Measurements from ENCODE around the gene ABLIM2.

ABLIM2 gene

DNA sequence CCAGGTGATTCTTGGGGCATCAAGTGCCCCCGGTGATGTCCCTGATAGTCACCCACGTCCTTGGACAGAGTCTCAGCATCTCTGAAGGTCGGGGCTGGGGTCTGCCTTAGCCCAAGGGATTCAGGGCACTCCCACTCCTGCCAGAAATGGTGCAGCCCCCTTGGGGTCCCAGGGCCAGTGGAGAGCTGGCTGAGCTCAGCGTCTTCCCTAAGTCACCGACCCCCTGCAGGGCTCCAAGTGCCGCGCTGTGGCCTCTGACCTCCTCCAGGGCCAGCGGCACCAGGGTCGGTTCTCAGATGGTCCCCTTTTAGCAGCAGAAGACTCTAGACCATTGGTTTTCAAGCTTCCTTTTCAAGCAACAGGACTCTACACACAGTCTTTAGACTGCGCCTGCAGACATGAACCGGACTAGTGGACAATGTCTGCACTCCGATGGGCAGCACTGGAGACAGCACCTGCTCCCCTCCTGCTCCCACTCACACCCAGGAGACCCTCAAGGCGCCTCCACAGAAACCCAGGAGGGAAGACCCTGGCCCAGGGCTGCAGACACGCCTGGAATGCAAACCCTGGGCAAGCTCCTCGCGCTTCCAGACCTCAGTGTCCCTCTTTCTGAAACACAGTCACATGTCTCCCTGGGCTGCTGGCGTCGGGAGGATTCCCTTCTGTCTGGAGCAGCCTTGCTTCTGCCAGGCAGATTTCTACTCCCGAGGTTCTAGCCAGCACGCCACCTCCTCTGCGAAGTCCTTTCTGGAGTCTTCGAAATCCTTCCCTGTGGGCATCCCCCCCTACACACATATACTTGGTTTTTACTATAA, 53.9 kb downstream of the ABLIM2 start:
- no peak for DNase-seq (ENCODE audit: low read depth)
- TF ChIP-seq, protein P1, sequence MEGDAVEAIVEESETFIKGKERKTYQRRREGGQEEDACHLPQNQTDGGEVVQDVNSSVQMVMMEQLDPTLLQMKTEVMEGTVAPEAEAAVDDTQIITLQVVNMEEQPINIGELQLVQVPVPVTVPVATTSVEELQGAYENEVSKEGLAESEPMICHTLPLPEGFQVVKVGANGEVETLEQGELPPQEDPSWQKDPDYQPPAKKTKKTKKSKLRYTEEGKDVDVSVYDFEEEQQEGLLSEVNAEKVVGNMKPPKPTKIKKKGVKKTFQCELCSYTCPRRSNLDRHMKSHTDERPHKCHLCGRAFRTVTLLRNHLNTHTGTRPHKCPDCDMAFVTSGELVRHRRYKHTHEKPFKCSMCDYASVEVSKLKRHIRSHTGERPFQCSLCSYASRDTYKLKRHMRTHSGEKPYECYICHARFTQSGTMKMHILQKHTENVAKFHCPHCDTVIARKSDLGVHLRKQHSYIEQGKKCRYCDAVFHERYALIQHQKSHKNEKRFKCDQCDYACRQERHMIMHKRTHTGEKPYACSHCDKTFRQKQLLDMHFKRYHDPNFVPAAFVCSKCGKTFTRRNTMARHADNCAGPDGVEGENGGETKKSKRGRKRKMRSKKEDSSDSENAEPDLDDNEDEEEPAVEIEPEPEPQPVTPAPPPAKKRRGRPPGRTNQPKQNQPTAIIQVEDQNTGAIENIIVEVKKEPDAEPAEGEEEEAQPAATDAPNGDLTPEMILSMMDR (conservative IDR thresholded peaks at IDR 0.05; ENCODE audit: low read length): no peak
- no peak overlapping the region for H3K4me3 ChIP-seq (ENCODE audit: low read length)

- TF ChIP-seq, protein P1 (conservative IDR thresholded peaks at IDR 0.05; ENCODE audit: low read length): no peak
- no peak for DNase-seq (ENCODE audit: low read depth)
- no peak overlapping the region for H3K4me3 ChIP-seq (ENCODE audit: low read length)
Observed at GRCh38 chr4:8103421-8104390, 54.9 kb downstream of the ABLIM2 start.

- no peak overlapping the region for H3K4me3 ChIP-seq (ENCODE audit: low read length)
- TF ChIP-seq, protein P1 (conservative IDR thresholded peaks at IDR 0.05; ENCODE audit: low read length): no peak
- no peak for DNase-seq (ENCODE audit: low read depth)
Observed at GRCh38 chr4:8102831-8103230, 55.8 kb downstream of the ABLIM2 start.

DNA sequence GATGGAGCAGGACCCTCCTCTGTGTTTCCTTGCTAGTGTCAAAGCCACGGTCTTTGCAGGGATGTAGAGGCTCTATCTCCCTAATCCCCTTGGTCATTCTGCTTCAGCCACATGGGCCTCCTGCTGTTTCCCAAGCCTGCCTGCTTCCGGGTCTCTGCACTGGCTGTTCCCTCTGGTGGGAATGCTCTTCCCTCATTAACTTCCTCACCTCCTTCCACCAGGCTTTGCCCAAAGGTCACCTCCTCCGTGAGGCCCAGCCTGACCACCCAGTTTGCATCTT, 56.6 kb downstream of the ABLIM2 start:
- TF ChIP-seq, protein P1 (conservative IDR thresholded peaks at IDR 0.05; ENCODE audit: low read length): no peak
- no peak for DNase-seq (ENCODE audit: low read depth)
- H3K4me3 ChIP-seq (ENCODE audit: low read length): no peak overlapping the region

- peak; percentile 41 for DNase-seq (ENCODE audit: low read depth)
- no peak overlapping the region for H3K4me3 ChIP-seq (ENCODE audit: low read length)
- TF ChIP-seq, protein P1 (conservative IDR thresholded peaks at IDR 0.05; ENCODE audit: low read length): no peak
Observed at GRCh38 chr4:8101213-8102075, 57.2 kb downstream of the ABLIM2 start.

GRCh38 chr4:8099981-8100464, 58.6 kb downstream of the ABLIM2 start:
- peak; percentile 22 for DNase-seq (ENCODE audit: low read depth)
- TF ChIP-seq, protein P1 (conservative IDR thresholded peaks at IDR 0.05; ENCODE audit: low read length): no peak
- H3K4me3 ChIP-seq (ENCODE audit: low read length): no peak overlapping the region

All from AG10803 (cell line).